Measurements from ENCODE around the gene SIDT1.

The SIDT1 gene

GRCh38 chr3:113571360-113571759 lies 39.0 kb downstream of the SIDT1 start:
- TF ChIP-seq CTCF (IDR thresholded peaks at IDR 0.05; ENCODE audit: insufficient read depth, low read length, missing control alignments) = no peak
- DNase-seq (ENCODE audit: low read depth, low spot score) = no peak
- POLR2A ChIA-PET = no interaction called here
- H3K4me3 ChIP-seq (ENCODE audit: low read depth, low read length) = no peak overlapping the region
- CTCF ChIA-PET = no interaction called here

GRCh38 chr3:113573728-113574127 lies 41.4 kb downstream of the SIDT1 start:
- no peak for TF ChIP-seq CTCF (IDR thresholded peaks at IDR 0.05; ENCODE audit: insufficient read depth, low read length, missing control alignments)
- POLR2A ChIA-PET = no interaction called here
- no peak overlapping the region for H3K4me3 ChIP-seq (ENCODE audit: low read depth, low read length)
- DNase-seq (ENCODE audit: low read depth, low spot score) = no peak
- CTCF ChIA-PET = interaction anchor here (0.6 kb wide), 1 partner anchor 48 kb away, joined by 3 read pairs; no protein-coding TSS in a partner anchor

DNA sequence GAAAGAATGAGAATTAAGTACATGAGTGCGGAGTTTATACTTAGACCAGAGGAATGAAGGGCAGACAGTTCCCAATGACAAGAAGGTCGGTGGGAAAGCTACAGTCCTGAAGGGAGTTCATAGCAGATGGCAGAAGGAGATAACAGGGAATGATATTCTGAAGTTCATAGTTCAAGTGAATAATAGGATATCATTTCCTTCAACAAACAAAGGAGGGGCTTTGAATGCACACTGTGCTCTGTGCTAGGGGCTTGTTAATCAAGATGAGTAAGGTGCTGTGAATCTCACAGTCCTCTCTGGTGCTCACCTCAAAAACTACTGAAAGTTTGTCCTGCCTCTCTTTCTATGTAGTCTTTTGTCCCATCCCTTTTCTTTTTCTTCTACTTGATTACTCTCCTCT lies 41.9 kb downstream of the SIDT1 start:
- ChIA-PET CTCF (interaction anchor here (0.6 kb wide), 1 partner anchor 48 kb away, joined by 3 read pairs; no protein-coding TSS in a partner anchor), POLR2A (no interaction called here)
- H3K4me3 ChIP-seq (ENCODE audit: low read depth, low read length) = no peak overlapping the region
- DNase-seq (ENCODE audit: low read depth, low spot score) = no peak
- no peak for TF ChIP-seq CTCF (IDR thresholded peaks at IDR 0.05; ENCODE audit: insufficient read depth, low read length, missing control alignments)

DNA sequence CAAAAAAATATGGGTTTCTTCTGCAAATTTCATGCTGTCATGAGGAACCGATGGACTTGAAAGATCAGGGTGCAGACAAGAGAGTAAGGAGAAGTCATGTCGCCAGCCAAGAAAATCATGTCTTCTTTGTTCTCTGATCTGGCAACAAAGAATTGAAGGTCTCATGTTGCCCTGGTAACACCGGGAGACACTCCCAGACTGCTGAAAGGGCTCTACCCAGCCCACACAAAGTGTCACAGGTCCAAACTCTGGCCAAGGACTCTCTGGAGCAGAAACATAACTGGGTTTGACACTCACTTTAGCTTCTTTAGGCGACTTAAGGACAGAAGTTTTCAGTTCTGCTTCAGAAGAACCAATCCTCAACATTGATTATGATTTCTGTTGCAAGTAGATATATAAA lies 42.9 kb downstream of the SIDT1 start:
- ChIA-PET CTCF (interaction anchor here (1.1 kb wide), 1 partner anchor 14 kb away, joined by 4 read pairs; no protein-coding TSS in a partner anchor), POLR2A (no interaction called here)
- no peak for DNase-seq (ENCODE audit: low read depth, low spot score)

GRCh38 chr3:113585228-113585627 lies 52.9 kb downstream of the SIDT1 start:
- CTCF ChIA-PET = no interaction called here
- POLR2A ChIA-PET = no interaction called here
- no peak overlapping the region for H3K4me3 ChIP-seq (ENCODE audit: low read depth, low read length)
- no peak for TF ChIP-seq CTCF (IDR thresholded peaks at IDR 0.05; ENCODE audit: insufficient read depth, low read length, missing control alignments)
- no peak for DNase-seq (ENCODE audit: low read depth, low spot score)

More for the DNA sequence above, 42.9 kb downstream of the SIDT1 start:
- H3K4me3 ChIP-seq (ENCODE audit: low read depth, low read length) = no peak overlapping the region
- no peak for TF ChIP-seq CTCF (IDR thresholded peaks at IDR 0.05; ENCODE audit: insufficient read depth, low read length, missing control alignments)

- ChIA-PET POLR2A (no interaction called here), CTCF (no interaction called here)
- DNase-seq (ENCODE audit: low read depth, low spot score) = no peak
- no peak overlapping the region for H3K4me3 ChIP-seq (ENCODE audit: low read depth, low read length)
- no peak for TF ChIP-seq CTCF (IDR thresholded peaks at IDR 0.05; ENCODE audit: insufficient read depth, low read length, missing control alignments)
Measured at GRCh38 chr3:113585720-113586119, 53.4 kb downstream of the SIDT1 start.
